Measurements from ENCODE around the gene PRKAB1. TPM values are rescaled to one million over a fixed set of nuclear protein-coding genes. Genes with fewer than 3 reads are reported as not detected.

PRKAB1 gene
- total and polyA plus RNA-seq, 2 experiments from 2014 or later: 16.3 to 31.0 TPM

- no peak for TF ChIP-seq ZNF462 (CRISPR knock-in tag; IDR thresholded peaks at IDR 0.05)
- no peak for TF ChIP-seq CTCF (conservative IDR thresholded peaks at IDR 0.05; ENCODE audit: low read depth in 2 of 2)
- no peak for TF ChIP-seq JUNB (IDR thresholded peaks at IDR 0.05; ENCODE audit: unreplicated experiment)
- TF ChIP-seq ZNF114 (CRISPR knock-in tag; IDR thresholded peaks at IDR 0.05): no peak
- TF ChIP-seq EZH2 (IDR thresholded peaks at IDR 0.05; ENCODE audit: low read depth, unreplicated experiment): no peak
- TF ChIP-seq, protein P1, sequence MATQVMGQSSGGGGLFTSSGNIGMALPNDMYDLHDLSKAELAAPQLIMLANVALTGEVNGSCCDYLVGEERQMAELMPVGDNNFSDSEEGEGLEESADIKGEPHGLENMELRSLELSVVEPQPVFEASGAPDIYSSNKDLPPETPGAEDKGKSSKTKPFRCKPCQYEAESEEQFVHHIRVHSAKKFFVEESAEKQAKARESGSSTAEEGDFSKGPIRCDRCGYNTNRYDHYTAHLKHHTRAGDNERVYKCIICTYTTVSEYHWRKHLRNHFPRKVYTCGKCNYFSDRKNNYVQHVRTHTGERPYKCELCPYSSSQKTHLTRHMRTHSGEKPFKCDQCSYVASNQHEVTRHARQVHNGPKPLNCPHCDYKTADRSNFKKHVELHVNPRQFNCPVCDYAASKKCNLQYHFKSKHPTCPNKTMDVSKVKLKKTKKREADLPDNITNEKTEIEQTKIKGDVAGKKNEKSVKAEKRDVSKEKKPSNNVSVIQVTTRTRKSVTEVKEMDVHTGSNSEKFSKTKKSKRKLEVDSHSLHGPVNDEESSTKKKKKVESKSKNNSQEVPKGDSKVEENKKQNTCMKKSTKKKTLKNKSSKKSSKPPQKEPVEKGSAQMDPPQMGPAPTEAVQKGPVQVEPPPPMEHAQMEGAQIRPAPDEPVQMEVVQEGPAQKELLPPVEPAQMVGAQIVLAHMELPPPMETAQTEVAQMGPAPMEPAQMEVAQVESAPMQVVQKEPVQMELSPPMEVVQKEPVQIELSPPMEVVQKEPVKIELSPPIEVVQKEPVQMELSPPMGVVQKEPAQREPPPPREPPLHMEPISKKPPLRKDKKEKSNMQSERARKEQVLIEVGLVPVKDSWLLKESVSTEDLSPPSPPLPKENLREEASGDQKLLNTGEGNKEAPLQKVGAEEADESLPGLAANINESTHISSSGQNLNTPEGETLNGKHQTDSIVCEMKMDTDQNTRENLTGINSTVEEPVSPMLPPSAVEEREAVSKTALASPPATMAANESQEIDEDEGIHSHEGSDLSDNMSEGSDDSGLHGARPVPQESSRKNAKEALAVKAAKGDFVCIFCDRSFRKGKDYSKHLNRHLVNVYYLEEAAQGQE (IDR thresholded peaks at IDR 0.05; ENCODE audit: unreplicated experiment): no peak
- no peak for TF ChIP-seq STAT1 (IDR thresholded peaks at IDR 0.05; ENCODE audit: unreplicated experiment)
- no peak for TF ChIP-seq ZNF331 (CRISPR knock-in tag; IDR thresholded peaks at IDR 0.05; ENCODE audit: low read depth)
Measured at GRCh38 chr12:119700078-119700477, 32.1 kb downstream of the PRKAB1 start (continued).

Data from GM23338 (cell line).